ENCODE results near the gene CCNI. TPM values are rescaled to one million over a fixed set of nuclear protein-coding genes. Genes with fewer than 3 reads are reported as not detected.
"Not testable (repeated sequence)": the region's sequence is repeated elsewhere in the genome, so short reads cannot be mapped to it uniquely, and the experiment has no call there.

Gene CCNI
- total RNA-seq, 1 donor from 2014 or later: 511 TPM

GRCh38 chr4:77031544-77031943, 44.2 kb downstream of the CCNI start:
- H3K4me1 ChIP-seq: no peaks in the 10 kb centered on the region
- no peaks in the 10 kb centered on the region for H3K36me3 ChIP-seq
- H3K4me2 ChIP-seq: no peak overlapping the region
- Mint-ChIP-seq H3K4me3 (no peak overlapping the region), H3K27me3 (ENCODE audit: insufficient read depth, low read depth) (no peaks in the 10 kb centered on the region), H3K9me3 (no peaks in the 10 kb centered on the region), H3K27ac (no peak overlapping the region), H3K4me1 (no peaks in the 10 kb centered on the region), H3K36me3 (peaks cover 38% of the 10 kb centered on the region)
- H3F3A ChIP-seq (ENCODE audit: low read depth): no peaks in the 10 kb centered on the region
- TF ChIP-seq, protein P1, sequence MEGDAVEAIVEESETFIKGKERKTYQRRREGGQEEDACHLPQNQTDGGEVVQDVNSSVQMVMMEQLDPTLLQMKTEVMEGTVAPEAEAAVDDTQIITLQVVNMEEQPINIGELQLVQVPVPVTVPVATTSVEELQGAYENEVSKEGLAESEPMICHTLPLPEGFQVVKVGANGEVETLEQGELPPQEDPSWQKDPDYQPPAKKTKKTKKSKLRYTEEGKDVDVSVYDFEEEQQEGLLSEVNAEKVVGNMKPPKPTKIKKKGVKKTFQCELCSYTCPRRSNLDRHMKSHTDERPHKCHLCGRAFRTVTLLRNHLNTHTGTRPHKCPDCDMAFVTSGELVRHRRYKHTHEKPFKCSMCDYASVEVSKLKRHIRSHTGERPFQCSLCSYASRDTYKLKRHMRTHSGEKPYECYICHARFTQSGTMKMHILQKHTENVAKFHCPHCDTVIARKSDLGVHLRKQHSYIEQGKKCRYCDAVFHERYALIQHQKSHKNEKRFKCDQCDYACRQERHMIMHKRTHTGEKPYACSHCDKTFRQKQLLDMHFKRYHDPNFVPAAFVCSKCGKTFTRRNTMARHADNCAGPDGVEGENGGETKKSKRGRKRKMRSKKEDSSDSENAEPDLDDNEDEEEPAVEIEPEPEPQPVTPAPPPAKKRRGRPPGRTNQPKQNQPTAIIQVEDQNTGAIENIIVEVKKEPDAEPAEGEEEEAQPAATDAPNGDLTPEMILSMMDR (IDR thresholded peaks at IDR 0.05): no peak
- no peak for TF ChIP-seq EZH2phosphoT487 (IDR thresholded peaks at IDR 0.05)
- no peak for TF ChIP-seq EZH2 (IDR thresholded peaks at IDR 0.05)
- DNase-seq (ENCODE audit: low spot score): no peak
- H3K27me3 ChIP-seq: no peaks in the 10 kb centered on the region
- H3K27ac ChIP-seq: no peak overlapping the region
- no peak overlapping the region for H2AFZ ChIP-seq (replicated peaks)
- H3K4me3 ChIP-seq: no peak overlapping the region
- no peak overlapping the region for H3K9ac ChIP-seq
- H4K20me1 ChIP-seq (ENCODE audit: low read depth): no peaks in the 10 kb centered on the region
- H3K9me3 ChIP-seq (ENCODE audit: low read depth): no peaks in the 10 kb centered on the region
- H3K79me2 ChIP-seq (ENCODE audit: low read depth): no peaks in the 10 kb centered on the region

DNA sequence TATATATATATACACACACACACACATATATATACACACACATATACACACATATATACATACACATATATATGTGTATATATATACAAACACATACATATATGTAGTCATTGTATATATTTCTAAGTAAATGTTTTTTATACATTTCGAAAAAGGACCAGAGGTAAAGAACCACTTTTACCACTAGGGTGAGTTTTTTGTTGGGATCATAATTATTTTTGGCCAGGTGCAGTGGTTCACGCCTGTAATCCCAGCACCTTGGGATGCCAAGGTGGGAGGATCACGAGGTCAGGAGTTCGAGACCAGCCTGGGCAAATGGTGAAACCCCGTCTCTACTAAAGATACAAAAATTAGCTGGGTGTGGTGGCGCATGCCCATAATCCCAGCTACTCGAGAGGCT, 46.0 kb downstream of the CCNI start:
- H3K4me1 Mint-ChIP-seq; H3K27ac Mint-ChIP-seq; H3K4me1 ChIP-seq; H3K27ac ChIP-seq; DNase-seq (ENCODE audit: low spot score); H3K4me2 ChIP-seq; H3K9me3 Mint-ChIP-seq; H4K20me1 ChIP-seq (ENCODE audit: low read depth); H3K36me3 ChIP-seq; H3K9me3 ChIP-seq (ENCODE audit: low read depth); H3K27me3 Mint-ChIP-seq (ENCODE audit: insufficient read depth, low read depth); H2AFZ ChIP-seq (replicated peaks); H3K79me2 ChIP-seq (ENCODE audit: low read depth); H3F3A ChIP-seq (ENCODE audit: low read depth); H3K9ac ChIP-seq; H3K27me3 ChIP-seq; H3K4me3 Mint-ChIP-seq; H3K4me3 ChIP-seq: not testable (repeated sequence)
- peaks cover 39% of the 10 kb centered on the region for H3K36me3 Mint-ChIP-seq

- TF ChIP-seq EZH2 (IDR thresholded peaks at IDR 0.05) (no peak), EZH2phosphoT487 (IDR thresholded peaks at IDR 0.05) (no peak)
- Histone ChIP-seq H3K4me3 (no peak overlapping the region), H3K9ac (no peak overlapping the region), H3K27ac (no peak overlapping the region), H3K27me3 (no peaks in the 10 kb centered on the region), H3K4me1 (peaks cover 3% of the 10 kb centered on the region), H3K36me3 (no peaks in the 10 kb centered on the region), H2AFZ (replicated peaks) (no peak overlapping the region), H3K9me3 (ENCODE audit: low read depth) (no peaks in the 10 kb centered on the region), H3K79me2 (ENCODE audit: low read depth) (no peaks in the 10 kb centered on the region), H3K4me2 (no peak overlapping the region), H4K20me1 (ENCODE audit: low read depth) (no peaks in the 10 kb centered on the region), H3F3A (ENCODE audit: low read depth) (peaks cover 6% of the 10 kb centered on the region)
- no peak for DNase-seq (ENCODE audit: low spot score)
- peaks cover 45% of the 10 kb centered on the region for H3K36me3 Mint-ChIP-seq
- H3K27me3 Mint-ChIP-seq (ENCODE audit: insufficient read depth, low read depth): no peaks in the 10 kb centered on the region
- H3K4me3 Mint-ChIP-seq: no peak overlapping the region
- H3K27ac Mint-ChIP-seq: no peak overlapping the region
- H3K4me1 Mint-ChIP-seq: peaks cover 3% of the 10 kb centered on the region
- no peaks in the 10 kb centered on the region for H3K9me3 Mint-ChIP-seq
Measured at GRCh38 chr4:77028246-77028645, 47.5 kb downstream of the CCNI start.

DNA sequence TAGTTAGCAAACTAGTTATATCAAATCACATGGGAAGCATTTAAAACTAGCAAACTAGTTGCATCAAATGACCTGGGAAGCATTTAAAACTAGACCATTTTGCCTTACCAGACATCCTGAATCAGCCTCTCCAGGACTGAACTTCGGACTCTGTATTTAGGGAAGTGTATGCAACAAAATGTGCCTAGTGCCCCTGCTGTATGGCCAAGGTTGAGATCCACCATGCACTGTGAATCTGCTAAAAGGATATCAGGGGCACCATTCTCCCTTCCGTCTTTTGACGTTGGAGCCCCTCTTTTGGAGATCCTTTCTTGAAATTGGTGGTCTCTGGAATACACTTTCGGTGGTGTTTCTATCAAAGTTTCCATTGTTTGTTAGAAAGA, 49.5 kb downstream of the CCNI start:
- Histone ChIP-seq H3K79me2 (ENCODE audit: low read depth) (no peaks in the 10 kb centered on the region), H3F3A (ENCODE audit: low read depth) (peaks cover 19% of the 10 kb centered on the region), H3K4me2 (no peak overlapping the region), H3K4me3 (no peak overlapping the region), H3K27me3 (no peaks in the 10 kb centered on the region), H4K20me1 (ENCODE audit: low read depth) (no peaks in the 10 kb centered on the region), H2AFZ (replicated peaks) (no peak overlapping the region), H3K9ac (no peak overlapping the region), H3K36me3 (no peaks in the 10 kb centered on the region), H3K27ac (no peak overlapping the region), H3K4me1 (peaks cover 16% of the 10 kb centered on the region), H3K9me3 (ENCODE audit: low read depth) (no peaks in the 10 kb centered on the region)
- DNase-seq (ENCODE audit: low spot score): no peak
- Mint-ChIP-seq H3K4me3 (no peak overlapping the region), H3K36me3 (peaks cover 55% of the 10 kb centered on the region), H3K27me3 (ENCODE audit: insufficient read depth, low read depth) (no peaks in the 10 kb centered on the region), H3K9me3 (no peaks in the 10 kb centered on the region), H3K27ac (no peak overlapping the region), H3K4me1 (peaks cover 20% of the 10 kb centered on the region)
- no peak for TF ChIP-seq EZH2phosphoT487 (IDR thresholded peaks at IDR 0.05)
- no peak for TF ChIP-seq EZH2 (IDR thresholded peaks at IDR 0.05)
- TF ChIP-seq, protein P1 (IDR thresholded peaks at IDR 0.05): no peak

Measured in neural progenitor cell (in vitro differentiated cells).